UCSD-AML1 (cell line): Measurements from ENCODE around the gene FOXE3.

Experiments
- DNase-seq: peaks from one replicate; lab custom pipeline; 2025; ENCODE audit not compliant: unreplicated experiment; lab: John Stamatoyannopoulos, UW

Gene FOXE3

GRCh38 chr1:47415728-47416318 is at the start of gene FOXE3:
Gene FOXE3, plus strand, starts transcription at chr1:47416285. Its CDS starts 31 bp downstream, at chr1:47416316.
- DNase-seq = no peak

GRCh38 chr1:47367651-47368050 is 48.4 kb upstream of the FOXE3 start:
- DNase-seq = no peak

- no peak for DNase-seq
Measured at GRCh38 chr1:47371016-47371517, 45.0 kb upstream of the FOXE3 start.

GRCh38 chr1:47374501-47374900 is 41.6 kb upstream of the FOXE3 start:
- no peak for DNase-seq

GRCh38 chr1:47378147-47378546 is 37.9 kb upstream of the FOXE3 start:
- no peak for DNase-seq

- DNase-seq = no peak
Measured at GRCh38 chr1:47380699-47381098, 35.4 kb upstream of the FOXE3 start.

GRCh38 chr1:47382399-47382983 is 33.6 kb upstream of the FOXE3 start:
- no peak for DNase-seq

GRCh38 chr1:47384083-47384482 is 32.0 kb upstream of the FOXE3 start:
- no peak for DNase-seq

GRCh38 chr1:47385020-47385419 is 31.1 kb upstream of the FOXE3 start:
- DNase-seq = no peak

GRCh38 chr1:47386268-47386667 is 29.8 kb upstream of the FOXE3 start:
- DNase-seq = no peak

- DNase-seq = no peak
Measured at GRCh38 chr1:47388030-47388890, 27.8 kb upstream of the FOXE3 start.

GRCh38 chr1:47388891-47389238 is 27.2 kb upstream of the FOXE3 start:
- peak; percentile 70 for DNase-seq

GRCh38 chr1:47389731-47390130 is 26.4 kb upstream of the FOXE3 start:
- no peak for DNase-seq

GRCh38 chr1:47390843-47391242 is 25.2 kb upstream of the FOXE3 start:
- DNase-seq = no peak

GRCh38 chr1:47393141-47393540 is 22.9 kb upstream of the FOXE3 start:
- no peak for DNase-seq

GRCh38 chr1:47395433-47395832 is 20.7 kb upstream of the FOXE3 start:
- DNase-seq = no peak

GRCh38 chr1:47396671-47397196 is 19.4 kb upstream of the FOXE3 start:
- no peak for DNase-seq

GRCh38 chr1:47399138-47399845 is 16.8 kb upstream of the FOXE3 start:
- DNase-seq = no peak

- no peak for DNase-seq
Measured at GRCh38 chr1:47399846-47400155, 16.3 kb upstream of the FOXE3 start.

GRCh38 chr1:47401761-47402160 is 14.3 kb upstream of the FOXE3 start:
- no peak for DNase-seq

- DNase-seq = no peak
Measured at GRCh38 chr1:47402591-47402990, 13.5 kb upstream of the FOXE3 start.
